ENCODE measurements around the gene TARBP1. TPM values are rescaled to one million over a fixed set of nuclear protein-coding genes. Genes with fewer than 3 reads are reported as not detected.

The TARBP1 gene
- total RNA-seq, 1 experiment from 2014 or later, result 14.8 TPM

DNA sequence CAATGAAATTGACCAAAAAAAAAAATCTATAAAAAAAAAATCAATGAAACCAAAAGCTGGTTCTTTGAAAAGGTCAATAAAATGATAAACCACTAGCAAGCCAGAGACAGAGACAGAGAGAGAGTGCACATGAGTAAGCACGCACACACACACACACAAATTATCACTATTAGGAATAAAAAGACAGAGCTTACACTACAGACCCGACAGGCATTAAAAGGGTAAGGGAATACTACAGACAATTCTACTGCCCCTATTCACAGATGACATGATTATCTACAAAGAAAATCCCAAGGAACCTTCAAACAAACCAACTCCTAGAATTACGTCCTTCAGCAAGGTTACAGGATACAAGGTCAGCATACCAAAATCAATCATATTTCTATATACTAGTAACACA lies 38.6 kb downstream of the TARBP1 start:
- Histone ChIP-seq H3K36me3 (peaks cover 4% of the 10 kb centered on the region), H3K4me1 (no peaks in the 10 kb centered on the region), H3K4me3 (no peak overlapping the region), H3K27ac (no peak overlapping the region), H3K27me3 (no peaks in the 10 kb centered on the region), H3K9me3 (replicated peaks) (no peaks in the 10 kb centered on the region)
- DNase-seq, result no peak

DNA sequence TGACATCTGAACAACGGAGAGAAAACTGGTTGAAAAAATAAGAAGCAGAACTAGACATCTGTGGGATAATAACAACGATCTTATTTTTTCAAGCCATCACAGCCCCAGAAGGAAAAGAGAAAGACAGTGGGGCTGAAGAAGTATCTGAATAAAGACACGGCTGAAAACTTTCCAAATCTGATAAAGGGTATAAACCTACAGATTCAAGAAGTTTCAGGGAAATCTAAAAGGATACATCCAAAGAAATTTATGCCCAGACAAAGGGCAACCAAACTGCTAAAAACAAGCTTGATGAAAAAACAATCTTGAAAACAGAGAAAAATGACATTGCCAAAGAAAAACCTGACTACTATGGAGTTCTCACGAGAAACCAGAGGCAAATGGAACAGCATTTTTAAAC lies 40.4 kb downstream of the TARBP1 start:
- Histone ChIP-seq H3K4me3 (no peak overlapping the region), H3K27me3 (no peaks in the 10 kb centered on the region), H3K9me3 (replicated peaks) (no peaks in the 10 kb centered on the region), H3K27ac (no peak overlapping the region), H3K4me1 (no peaks in the 10 kb centered on the region), H3K36me3 (peaks cover 4% of the 10 kb centered on the region)
- no peak for DNase-seq

DNA sequence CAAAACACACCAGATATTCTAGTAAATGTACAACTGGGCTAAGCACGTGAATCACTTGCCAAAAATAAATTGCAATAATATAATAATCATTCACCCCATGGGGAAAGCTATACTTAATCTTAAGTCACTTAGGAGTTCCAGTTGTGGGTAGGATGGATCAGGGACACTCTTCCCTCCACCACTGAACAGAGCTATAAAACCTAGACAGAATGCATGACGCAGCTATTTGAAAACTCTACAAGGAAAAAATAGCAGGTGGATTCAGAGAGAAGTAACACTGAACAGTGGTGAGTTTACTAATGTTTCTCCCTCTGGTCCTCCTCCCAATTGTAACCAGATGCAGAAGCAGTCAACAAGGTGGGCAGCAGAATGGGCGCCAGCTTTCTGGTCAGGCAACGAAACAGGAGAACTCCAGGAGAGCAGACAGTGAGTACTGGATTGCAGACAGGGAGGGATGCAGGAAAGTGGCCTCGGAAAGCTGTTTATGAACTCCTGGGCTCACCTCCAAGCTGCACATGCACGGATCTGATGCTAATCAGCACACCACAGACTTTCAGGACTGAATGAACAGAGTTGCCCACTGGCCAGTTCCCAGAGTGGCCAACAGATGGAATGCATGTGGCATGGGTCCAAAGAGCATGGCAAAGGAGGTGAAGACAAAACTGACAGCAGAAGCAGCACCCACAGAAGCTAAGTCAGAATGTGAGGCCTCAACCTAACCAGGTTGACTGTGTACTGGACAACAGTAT lies 41.4 kb downstream of the TARBP1 start:
- Histone ChIP-seq H3K27ac (no peak overlapping the region), H3K4me1 (no peaks in the 10 kb centered on the region), H3K4me3 (no peak overlapping the region), H3K36me3 (peaks cover 4% of the 10 kb centered on the region), H3K27me3 (no peaks in the 10 kb centered on the region), H3K9me3 (replicated peaks) (no peaks in the 10 kb centered on the region)
- DNase-seq, result no peak

DNA sequence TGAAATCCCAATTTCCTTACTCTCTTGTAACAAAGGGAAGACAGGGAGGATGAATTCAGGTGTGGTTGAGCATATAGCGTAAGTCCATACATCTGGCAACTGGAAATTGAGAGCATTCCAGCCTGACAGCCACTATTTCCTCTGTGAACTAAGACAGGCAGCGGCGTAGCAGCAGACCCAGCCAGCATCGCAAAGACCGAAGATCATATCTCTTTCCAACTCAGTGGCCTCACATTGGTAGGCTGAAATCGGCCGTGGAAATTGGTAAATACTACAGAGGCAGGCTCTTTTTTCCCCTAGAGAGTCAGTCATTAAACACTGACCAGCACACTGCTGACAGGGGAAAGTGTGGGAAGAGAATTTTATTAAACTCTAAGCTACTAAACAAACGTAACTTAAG lies 43.4 kb downstream of the TARBP1 start:
- no peak for DNase-seq
- H3K27ac ChIP-seq, result no peak overlapping the region
- H3K9me3 ChIP-seq (replicated peaks), result no peaks in the 10 kb centered on the region
- peaks cover 4% of the 10 kb centered on the region for H3K36me3 ChIP-seq
- no peaks in the 10 kb centered on the region for H3K4me1 ChIP-seq
- H3K4me3 ChIP-seq, result no peak overlapping the region
- H3K27me3 ChIP-seq, result no peaks in the 10 kb centered on the region

DNA sequence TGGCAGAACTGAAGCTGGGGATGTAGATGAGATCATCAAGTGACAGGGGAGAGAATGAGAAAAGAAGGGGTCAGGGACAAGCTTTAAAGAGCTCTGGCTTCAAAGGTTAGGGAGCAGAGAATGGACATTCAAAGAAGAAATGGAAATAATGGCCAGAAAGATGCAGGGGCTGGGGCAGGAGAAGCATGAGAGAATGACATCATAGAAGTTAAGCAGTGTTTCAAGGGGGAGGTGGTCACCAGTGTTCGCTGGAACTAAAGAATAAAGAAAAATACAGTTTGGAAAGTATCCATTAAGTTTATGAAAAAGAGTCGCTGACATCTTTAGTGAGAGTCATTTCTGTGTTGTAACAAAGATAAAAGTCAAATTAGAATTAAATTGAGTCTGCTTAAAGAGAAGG lies 44.3 kb downstream of the TARBP1 start:
- no peaks in the 10 kb centered on the region for H3K4me1 ChIP-seq
- DNase-seq, result no peak
- no peaks in the 10 kb centered on the region for H3K27me3 ChIP-seq
- no peaks in the 10 kb centered on the region for H3K9me3 ChIP-seq (replicated peaks)
- peaks cover 4% of the 10 kb centered on the region for H3K36me3 ChIP-seq
- no peak overlapping the region for H3K27ac ChIP-seq
- no peak overlapping the region for H3K4me3 ChIP-seq

DNA sequence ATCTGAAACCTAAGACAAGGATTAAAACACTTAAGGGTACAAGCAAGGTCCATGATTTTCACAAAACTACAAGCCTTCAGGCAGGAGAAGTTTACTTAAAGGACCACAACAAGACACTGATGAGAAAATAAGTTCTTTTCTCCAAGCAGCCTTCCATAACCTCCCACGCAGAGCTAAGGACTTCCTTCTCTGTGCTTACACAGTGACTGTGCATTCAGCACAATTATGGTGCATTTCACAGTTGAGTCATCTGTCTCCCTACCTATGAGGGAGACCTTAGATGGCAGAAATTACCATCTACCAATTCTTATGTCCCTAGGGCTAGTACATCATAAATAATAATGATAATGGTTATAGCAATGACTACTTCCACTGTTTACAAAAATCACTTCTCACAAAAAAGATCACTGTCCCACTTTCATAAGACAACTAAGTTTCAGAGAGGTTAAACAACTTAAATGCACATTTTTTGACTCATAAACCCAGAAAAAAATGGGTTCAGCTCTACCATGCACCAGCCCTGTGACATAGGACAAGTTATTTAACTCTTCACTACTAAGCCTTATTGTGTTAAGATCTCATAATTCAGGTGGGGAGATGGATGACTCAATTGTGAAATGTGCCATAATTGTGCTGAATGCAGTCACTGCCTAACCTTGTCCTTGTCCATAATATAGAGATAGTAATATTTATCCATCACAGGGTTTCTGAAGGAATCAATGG lies 45.3 kb downstream of the TARBP1 start:
- Histone ChIP-seq H3K27ac (no peak overlapping the region), H3K36me3 (peaks cover 7% of the 10 kb centered on the region), H3K27me3 (no peaks in the 10 kb centered on the region), H3K9me3 (replicated peaks) (no peaks in the 10 kb centered on the region), H3K4me3 (no peak overlapping the region), H3K4me1 (no peaks in the 10 kb centered on the region)
- no peak for DNase-seq

DNA sequence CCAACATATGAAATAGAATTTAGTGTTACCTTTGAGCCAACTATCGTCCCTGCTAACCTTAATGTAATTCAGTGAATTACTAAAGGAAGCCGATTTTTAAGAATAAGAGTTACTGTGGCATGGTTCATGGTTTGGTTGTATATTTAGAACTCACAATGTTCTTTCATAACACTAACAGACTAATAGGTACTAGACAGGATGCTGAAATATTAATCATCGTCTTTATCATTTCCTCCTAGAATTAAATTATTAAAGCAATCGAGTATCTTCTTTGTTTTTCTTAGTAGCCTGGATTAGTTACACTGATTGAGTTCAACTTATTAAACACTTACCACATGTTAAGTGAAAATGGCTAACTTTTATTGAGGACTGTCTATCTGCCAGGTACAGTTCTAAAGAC lies 47.7 kb downstream of the TARBP1 start:
- Histone ChIP-seq H3K4me3 (no peak overlapping the region), H3K36me3 (peaks cover 4% of the 10 kb centered on the region), H3K9me3 (replicated peaks) (no peaks in the 10 kb centered on the region), H3K27ac (no peak overlapping the region), H3K27me3 (no peaks in the 10 kb centered on the region), H3K4me1 (no peaks in the 10 kb centered on the region)
- no peak for DNase-seq

DNA sequence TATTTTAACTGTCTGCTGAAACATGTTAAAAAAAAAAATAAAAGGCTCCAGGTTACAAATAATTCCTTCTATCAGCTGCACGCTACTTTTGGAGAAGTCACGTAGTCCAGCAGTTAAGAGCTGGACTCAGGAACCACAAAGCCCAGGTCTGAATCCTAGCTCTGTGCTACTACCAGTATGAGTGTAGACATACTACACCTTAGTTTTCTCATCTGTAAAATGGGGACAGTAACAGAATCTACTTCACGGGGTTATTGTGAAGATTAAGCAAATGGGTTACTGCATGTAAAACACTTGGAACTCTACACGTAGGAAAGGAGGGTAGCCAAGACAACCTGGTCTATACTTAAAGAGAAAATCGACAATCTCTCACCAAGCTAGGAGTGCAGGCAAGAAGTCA lies 48.3 kb downstream of the TARBP1 start:
- Histone ChIP-seq H3K27ac (no peak overlapping the region), H3K4me3 (no peak overlapping the region), H3K27me3 (no peaks in the 10 kb centered on the region), H3K4me1 (no peaks in the 10 kb centered on the region), H3K9me3 (replicated peaks) (no peaks in the 10 kb centered on the region), H3K36me3 (peaks cover 7% of the 10 kb centered on the region)
- DNase-seq, result no peak

DNA sequence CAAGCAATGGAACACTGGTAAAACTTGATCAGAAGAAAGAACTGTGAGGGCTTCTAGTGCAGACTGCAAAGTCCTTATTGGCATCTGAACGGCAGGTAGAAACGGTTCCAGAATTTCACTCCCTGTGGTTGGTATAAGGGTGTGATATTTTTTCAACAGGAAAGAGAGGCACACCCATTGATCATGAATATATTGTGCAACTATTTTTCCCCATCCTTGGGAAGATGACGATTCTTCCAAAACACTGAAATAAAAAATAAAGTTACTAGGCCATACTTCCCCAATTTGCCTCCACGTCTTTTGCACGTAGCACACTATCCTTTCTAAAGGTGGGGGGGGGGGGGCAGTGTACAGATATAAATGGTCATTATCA lies 49.6 kb downstream of the TARBP1 start:
- no peaks in the 10 kb centered on the region for H3K4me1 ChIP-seq
- H3K27me3 ChIP-seq, result no peaks in the 10 kb centered on the region
- no peak for DNase-seq
- H3K27ac ChIP-seq, result no peak overlapping the region
- peaks cover 7% of the 10 kb centered on the region for H3K36me3 ChIP-seq
- H3K9me3 ChIP-seq (replicated peaks), result no peaks in the 10 kb centered on the region
- no peak overlapping the region for H3K4me3 ChIP-seq

DNA sequence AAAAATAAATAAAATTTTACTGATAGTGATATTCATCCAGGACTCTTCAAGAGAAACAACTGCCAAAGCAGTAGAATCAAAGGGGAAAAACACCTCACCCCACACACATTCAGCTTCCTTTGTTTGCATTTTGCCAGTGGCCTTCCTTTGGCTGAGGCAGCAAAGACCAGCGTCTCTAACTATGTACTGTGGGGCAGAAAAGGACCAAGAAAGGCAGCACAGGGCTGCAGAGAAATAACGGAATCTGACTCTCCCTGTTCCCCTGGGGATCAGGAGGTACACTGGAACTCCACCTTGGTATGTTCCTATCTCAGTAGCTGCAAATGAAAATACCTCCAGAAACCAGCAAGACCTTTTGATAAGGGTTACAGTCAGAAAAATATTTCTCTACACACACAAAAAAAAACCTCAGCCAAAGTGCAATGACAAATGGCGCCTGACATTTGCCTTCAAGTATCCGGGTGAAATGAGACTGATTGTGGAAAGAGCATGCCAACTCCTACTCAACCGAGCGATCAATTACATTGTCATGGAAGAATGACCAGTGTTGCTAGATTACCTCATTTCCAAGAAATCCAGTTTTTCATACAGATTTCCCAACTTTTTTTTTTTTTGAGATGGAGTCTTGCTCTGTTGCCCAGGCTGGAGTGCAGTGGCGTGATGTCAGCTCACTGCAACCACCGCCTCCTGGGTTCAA lies 50.9 kb downstream of the TARBP1 start:
- no peak overlapping the region for H3K4me3 ChIP-seq
- no peak for DNase-seq
- H3K27ac ChIP-seq, result no peak overlapping the region
- H3K27me3 ChIP-seq, result no peaks in the 10 kb centered on the region
- no peaks in the 10 kb centered on the region for H3K9me3 ChIP-seq (replicated peaks)
- H3K4me1 ChIP-seq, result no peaks in the 10 kb centered on the region
- H3K36me3 ChIP-seq, result peaks cover 7% of the 10 kb centered on the region

DNA sequence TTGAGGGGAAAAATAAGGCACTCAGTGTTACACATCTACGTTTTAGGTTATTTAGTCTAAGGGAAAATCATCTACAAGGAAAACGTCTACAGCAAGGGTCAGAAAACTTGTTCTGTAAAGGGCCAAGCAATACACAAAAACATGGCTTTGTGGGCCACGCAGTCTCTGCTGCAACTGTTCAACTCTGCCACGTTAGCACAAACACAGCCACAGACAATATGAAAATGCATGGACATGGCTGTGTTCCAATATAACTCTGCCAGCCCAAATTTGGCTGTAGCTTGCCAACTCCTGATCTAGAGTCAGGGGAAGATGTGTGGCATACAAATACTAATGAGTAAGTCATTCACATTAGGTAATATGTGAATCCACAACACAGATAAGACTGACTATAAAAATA lies 65.0 kb downstream of the TARBP1 start:
- no peaks in the 10 kb centered on the region for H3K27me3 ChIP-seq
- no peaks in the 10 kb centered on the region for H3K4me1 ChIP-seq
- no peak overlapping the region for H3K4me3 ChIP-seq
- H3K36me3 ChIP-seq, result peaks cover 4% of the 10 kb centered on the region
- H3K9me3 ChIP-seq (replicated peaks), result no peaks in the 10 kb centered on the region
- DNase-seq, result no peak
- no peak overlapping the region for H3K27ac ChIP-seq

DNA sequence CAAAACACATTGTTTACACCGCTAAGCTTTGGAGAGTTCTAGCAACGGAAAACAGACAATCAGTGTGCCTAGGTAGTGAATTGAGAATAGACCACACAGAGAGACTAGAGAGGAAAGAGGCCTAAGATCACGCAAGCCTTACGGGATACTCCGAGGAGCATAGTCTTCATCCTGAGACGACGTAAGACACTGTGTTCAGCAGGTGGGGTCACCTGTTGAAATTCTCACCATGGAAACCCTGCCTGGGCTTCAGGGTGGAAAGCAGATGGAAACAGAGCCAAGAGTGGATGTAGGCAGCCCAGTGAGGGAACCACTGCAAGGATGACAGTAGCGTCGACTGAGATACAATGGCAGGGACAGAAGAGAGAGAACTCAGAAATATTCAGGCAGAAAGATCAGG lies 65.5 kb downstream of the TARBP1 start:
- Histone ChIP-seq H3K27me3 (no peaks in the 10 kb centered on the region), H3K36me3 (peaks cover 4% of the 10 kb centered on the region), H3K27ac (no peak overlapping the region), H3K4me3 (no peak overlapping the region), H3K9me3 (replicated peaks) (no peaks in the 10 kb centered on the region), H3K4me1 (no peaks in the 10 kb centered on the region)
- DNase-seq, result no peak

DNA sequence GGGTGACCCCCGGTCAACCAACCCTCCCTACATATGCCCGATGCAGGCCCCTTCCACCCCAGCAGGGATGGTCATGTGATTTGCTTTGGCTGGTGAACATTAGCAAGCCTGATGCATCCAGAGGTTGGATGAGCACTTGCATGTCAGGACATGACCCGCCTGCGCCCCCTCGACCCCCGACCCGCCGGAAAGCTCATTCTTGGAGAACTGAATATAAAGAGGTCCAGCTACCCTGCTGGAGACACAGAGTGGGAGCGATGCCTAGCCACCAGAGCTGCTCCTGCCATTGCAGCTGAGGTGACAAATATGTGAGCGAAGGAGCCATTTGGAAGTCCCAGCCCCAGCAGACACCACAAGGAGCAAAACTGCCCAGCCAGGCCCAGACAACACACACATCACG lies 66.1 kb downstream of the TARBP1 start:
- Histone ChIP-seq H3K4me1 (no peaks in the 10 kb centered on the region), H3K36me3 (peaks cover 4% of the 10 kb centered on the region), H3K27ac (no peak overlapping the region), H3K27me3 (no peaks in the 10 kb centered on the region), H3K4me3 (no peak overlapping the region), H3K9me3 (replicated peaks) (no peaks in the 10 kb centered on the region)
- no peak for DNase-seq

DNA sequence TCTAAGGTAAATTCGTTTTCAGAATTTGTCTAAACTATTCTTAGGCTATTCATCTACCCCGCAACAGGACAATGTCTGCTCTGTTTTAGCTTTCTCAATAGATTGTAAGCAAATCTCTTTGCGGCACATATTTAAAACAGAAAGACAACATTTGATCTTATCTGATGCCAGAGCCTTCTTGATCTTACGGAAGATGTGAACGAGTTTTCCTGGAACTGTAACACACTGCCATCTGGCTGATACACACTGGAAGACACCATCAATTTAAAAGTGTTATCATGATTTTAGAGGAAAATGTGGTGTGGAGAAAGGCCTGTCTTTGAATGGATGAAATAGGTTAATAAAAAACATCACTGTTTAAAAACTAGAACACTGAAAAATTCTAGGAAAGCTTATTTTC lies 69.7 kb downstream of the TARBP1 start:
- H3K4me3 ChIP-seq, result no peak overlapping the region
- peaks cover 3% of the 10 kb centered on the region for H3K36me3 ChIP-seq
- DNase-seq, result no peak
- no peaks in the 10 kb centered on the region for H3K4me1 ChIP-seq
- H3K27me3 ChIP-seq, result no peaks in the 10 kb centered on the region
- no peak overlapping the region for H3K27ac ChIP-seq
- H3K9me3 ChIP-seq (replicated peaks), result no peaks in the 10 kb centered on the region

DNA sequence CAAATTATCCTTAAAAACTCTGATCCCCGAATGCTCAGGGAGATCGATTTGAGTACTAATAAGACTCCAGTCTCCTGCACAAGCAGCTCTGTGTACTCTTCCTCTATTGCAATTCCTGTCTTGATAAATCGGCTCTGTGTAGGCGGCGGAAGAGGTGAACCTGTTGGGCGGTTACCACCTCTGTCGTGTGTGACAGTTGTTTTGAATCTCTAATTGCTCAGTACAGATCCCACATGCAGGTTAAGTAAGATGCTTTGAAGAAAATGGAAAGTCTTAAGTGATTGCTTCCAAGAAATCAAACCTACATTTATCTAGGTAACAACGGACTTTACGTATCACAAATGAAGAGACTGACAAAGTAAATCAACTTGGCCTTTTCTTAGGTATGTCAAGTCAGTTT lies 70.2 kb downstream of the TARBP1 start:
- Histone ChIP-seq H3K27me3 (no peaks in the 10 kb centered on the region), H3K9me3 (replicated peaks) (no peaks in the 10 kb centered on the region), H3K4me1 (no peaks in the 10 kb centered on the region), H3K36me3 (peaks cover 3% of the 10 kb centered on the region), H3K27ac (no peak overlapping the region), H3K4me3 (no peak overlapping the region)
- DNase-seq, result no peak
